Activated T-cell treated with anti-CD3 and anti-CD28 coated beads, Interleukin-2, amount 50 U/mL, for 24 hours (primary cell): Measurements from ENCODE around the gene GRIP2.

Experiments
- DNase-seq: peaks from one replicate; pipeline ENCODE4 v3.0.0-alpha.2; 2020
- H3K27ac Mint-ChIP-seq: 2 replicates; pipeline ENCODE4 v1.8.0; 2020; ENCODE audit warnings: mild to moderate bottlenecking, mixed read lengths
- H3K27me3 Mint-ChIP-seq: 2 replicates; pipeline ENCODE4 v1.8.0; 2020; ENCODE audit warnings: mixed read lengths
- H3K36me3 Mint-ChIP-seq: 2 replicates; pipeline ENCODE4 v1.8.0; 2020; ENCODE audit warnings: low read depth, mixed read lengths
- H3K4me1 Mint-ChIP-seq: 2 replicates; pipeline ENCODE4 v1.8.0; 2020; ENCODE audit warnings: low read depth, mixed read lengths
- H3K4me3 Mint-ChIP-seq: 2 replicates; pipeline ENCODE4 v1.8.0; 2020; ENCODE audit warnings: mild to moderate bottlenecking, moderate library complexity, mixed read lengths
- H3K9me3 Mint-ChIP-seq: 2 replicates; pipeline ENCODE4 v1.8.0; 2020; ENCODE audit warnings: mixed read lengths

GRIP2 gene

DNA sequence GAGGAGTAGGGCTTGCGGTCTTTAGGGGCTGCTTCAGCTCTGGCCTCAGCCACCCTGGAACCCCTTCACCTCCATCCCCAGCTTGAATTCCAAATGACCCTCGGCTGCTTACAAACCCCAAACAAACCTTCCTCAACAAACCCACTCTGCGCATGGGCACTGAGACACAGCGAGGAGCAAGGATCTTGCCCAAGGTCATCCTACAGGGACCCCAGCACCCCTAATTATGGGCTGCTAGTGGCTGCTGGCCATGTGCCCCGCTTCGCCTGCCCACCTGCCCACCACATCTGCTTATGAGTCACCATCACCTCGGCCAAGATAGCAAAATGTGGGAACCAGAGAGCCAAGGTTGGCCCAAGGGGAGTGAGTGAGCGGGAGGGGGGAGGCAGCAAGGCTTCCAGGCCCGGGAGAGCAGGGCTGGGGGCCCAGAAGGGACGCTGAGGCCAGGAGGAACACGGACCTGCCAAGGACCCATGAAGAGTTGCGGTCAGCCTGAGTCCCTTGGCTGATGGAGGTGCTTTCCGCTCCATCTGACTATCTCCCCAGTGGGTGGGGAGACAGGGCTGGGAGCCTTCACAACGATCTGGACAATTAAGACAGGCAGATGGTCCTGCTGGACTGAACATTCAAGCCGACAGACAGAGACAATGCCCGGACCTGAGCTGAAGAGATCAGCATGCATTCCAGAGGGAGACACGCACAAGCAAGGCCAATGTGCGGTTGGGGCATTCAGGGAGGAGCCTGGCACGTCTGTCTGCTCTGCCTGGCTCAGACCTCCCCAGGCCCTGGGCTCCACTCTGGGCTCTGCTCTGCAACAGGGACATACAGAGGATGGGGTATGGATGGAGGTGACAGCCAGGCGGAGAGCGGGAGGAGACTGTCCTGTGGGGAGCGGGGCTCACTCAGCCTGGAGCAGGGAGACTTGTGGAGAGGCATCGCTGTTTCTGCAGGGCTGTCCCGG is 10.8 kb upstream of the GRIP2 start:
- Mint-ChIP-seq H3K9me3 (no peaks in the 10 kb centered on the region), H3K4me1 (peaks cover 3% of the 10 kb centered on the region), H3K27ac (no peak overlapping the region), H3K4me3 (no peak overlapping the region), H3K36me3 (no peaks in the 10 kb centered on the region), H3K27me3 (peaks cover 79% of the 10 kb centered on the region)
- no peak for DNase-seq

DNA sequence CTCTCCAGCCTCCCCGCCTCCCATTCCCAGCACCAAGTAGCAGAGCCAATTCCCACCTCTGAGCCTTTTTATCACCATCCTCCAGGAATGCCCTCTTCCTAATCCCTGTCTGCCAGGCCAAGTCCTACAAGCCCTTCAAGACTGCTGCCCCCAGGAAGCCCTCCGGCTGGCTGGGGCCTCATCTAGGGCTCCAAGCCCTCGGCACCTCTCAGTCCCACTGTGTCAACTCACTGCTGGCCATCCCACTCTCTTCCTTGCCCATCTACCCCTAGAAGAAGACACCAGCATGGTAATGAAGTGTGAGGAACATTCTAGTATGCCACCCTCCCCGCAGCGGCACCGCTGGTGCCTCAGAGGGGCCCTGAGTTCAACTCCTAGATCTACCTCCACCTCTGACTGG is 10.0 kb upstream of the GRIP2 start:
- no peak overlapping the region for H3K27ac Mint-ChIP-seq
- no peak for DNase-seq
- no peaks in the 10 kb centered on the region for H3K9me3 Mint-ChIP-seq
- H3K4me3 Mint-ChIP-seq, result no peak overlapping the region
- H3K4me1 Mint-ChIP-seq, result no peaks in the 10 kb centered on the region
- peaks cover 73% of the 10 kb centered on the region for H3K27me3 Mint-ChIP-seq
- H3K36me3 Mint-ChIP-seq, result no peaks in the 10 kb centered on the region

- H3K4me1 Mint-ChIP-seq, result no peaks in the 10 kb centered on the region
- no peaks in the 10 kb centered on the region for H3K36me3 Mint-ChIP-seq
- no peaks in the 10 kb centered on the region for H3K9me3 Mint-ChIP-seq
- peaks cover 65% of the 10 kb centered on the region for H3K27me3 Mint-ChIP-seq
- DNase-seq, result no peak
- no peak overlapping the region for H3K27ac Mint-ChIP-seq
- H3K4me3 Mint-ChIP-seq, result no peak overlapping the region
Observed at GRCh38 chr3:14549256-14549919, 9.2 kb upstream of the GRIP2 start.

DNA sequence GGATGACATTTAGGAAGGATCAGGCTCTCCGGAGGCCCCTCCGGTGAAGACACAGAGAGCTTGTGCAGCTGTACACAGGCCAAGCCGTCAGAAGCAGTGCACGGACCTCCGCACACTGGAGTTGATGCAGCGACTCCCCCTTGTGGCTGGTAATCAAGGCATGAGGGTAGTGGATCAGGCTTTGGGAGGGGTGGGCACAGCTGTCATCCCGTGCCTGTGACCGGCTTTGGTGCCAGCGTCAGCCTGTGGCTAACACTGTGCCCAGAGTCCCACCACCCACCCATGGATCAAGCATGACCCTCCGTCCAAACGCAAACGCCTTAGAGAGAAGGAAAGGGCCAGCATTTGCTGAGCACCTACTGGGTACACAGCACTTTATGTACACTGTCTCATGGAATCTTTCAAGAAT is 8.2 kb upstream of the GRIP2 start:
- no peaks in the 10 kb centered on the region for H3K9me3 Mint-ChIP-seq
- no peaks in the 10 kb centered on the region for H3K36me3 Mint-ChIP-seq
- H3K27me3 Mint-ChIP-seq, result peaks cover 54% of the 10 kb centered on the region
- peak; percentile 49 for DNase-seq
- H3K4me3 Mint-ChIP-seq, result no peak overlapping the region
- H3K4me1 Mint-ChIP-seq, result no peaks in the 10 kb centered on the region
- no peak overlapping the region for H3K27ac Mint-ChIP-seq

- Mint-ChIP-seq H3K27me3 (peaks cover 49% of the 10 kb centered on the region), H3K4me3 (no peak overlapping the region), H3K36me3 (no peaks in the 10 kb centered on the region), H3K4me1 (no peaks in the 10 kb centered on the region), H3K27ac (no peak overlapping the region), H3K9me3 (no peaks in the 10 kb centered on the region)
- no peak for DNase-seq
Observed at GRCh38 chr3:14547693-14548092, 7.6 kb upstream of the GRIP2 start.

GRCh38 chr3:14546041-14546440 is 5.9 kb upstream of the GRIP2 start:
- Mint-ChIP-seq H3K27ac (no peak overlapping the region), H3K4me1 (no peaks in the 10 kb centered on the region), H3K4me3 (no peak overlapping the region), H3K36me3 (no peaks in the 10 kb centered on the region), H3K27me3 (peaks cover 34% of the 10 kb centered on the region), H3K9me3 (no peaks in the 10 kb centered on the region)
- DNase-seq, result no peak

DNA sequence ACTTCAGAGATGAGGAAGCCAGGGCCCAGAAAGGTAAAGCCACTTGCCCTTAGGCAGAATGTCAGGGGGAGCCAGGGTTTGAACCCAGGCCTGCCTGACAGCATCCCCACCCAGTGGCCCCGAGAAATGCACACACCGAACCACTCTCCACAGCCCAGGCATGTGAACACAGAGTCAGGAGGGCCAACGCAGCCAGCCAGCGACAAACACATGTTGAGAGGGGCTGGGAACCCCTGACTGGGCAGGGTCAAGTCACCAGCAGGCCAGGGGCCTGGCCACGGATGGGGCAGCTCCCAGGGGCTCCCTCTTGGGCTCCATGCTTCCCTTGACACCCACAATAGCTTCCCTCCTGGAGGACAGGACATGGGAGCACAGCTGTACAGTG is 5.1 kb upstream of the GRIP2 start:
- H3K9me3 Mint-ChIP-seq, result no peaks in the 10 kb centered on the region
- H3K27me3 Mint-ChIP-seq, result peaks cover 30% of the 10 kb centered on the region

GRCh38 chr3:14544282-14545250 is 4.4 kb upstream of the GRIP2 start:
- Mint-ChIP-seq H3K4me3 (no peak overlapping the region), H3K9me3 (no peaks in the 10 kb centered on the region), H3K4me1 (no peaks in the 10 kb centered on the region), H3K27ac (no peak overlapping the region), H3K27me3 (peaks cover 28% of the 10 kb centered on the region), H3K36me3 (no peaks in the 10 kb centered on the region)
- DNase-seq, result no peak

More for the DNA sequence above, 5.1 kb upstream of the GRIP2 start:
- Mint-ChIP-seq H3K27ac (no peak overlapping the region), H3K36me3 (no peaks in the 10 kb centered on the region), H3K4me1 (no peaks in the 10 kb centered on the region), H3K4me3 (no peak overlapping the region)
- DNase-seq, result no peak

- H3K36me3 Mint-ChIP-seq, result no peaks in the 10 kb centered on the region
- no peaks in the 10 kb centered on the region for H3K4me1 Mint-ChIP-seq
- peaks cover 17% of the 10 kb centered on the region for H3K27me3 Mint-ChIP-seq
- no peak overlapping the region for H3K27ac Mint-ChIP-seq
- DNase-seq, result no peak
- no peak overlapping the region for H3K4me3 Mint-ChIP-seq
- H3K9me3 Mint-ChIP-seq, result no peaks in the 10 kb centered on the region
Observed at GRCh38 chr3:14543446-14543845, 3.3 kb upstream of the GRIP2 start.

- Mint-ChIP-seq H3K4me1 (no peaks in the 10 kb centered on the region), H3K9me3 (no peaks in the 10 kb centered on the region), H3K27me3 (peaks cover 12% of the 10 kb centered on the region), H3K36me3 (no peaks in the 10 kb centered on the region), H3K4me3 (no peak overlapping the region), H3K27ac (no peak overlapping the region)
- no peak for DNase-seq
Observed at GRCh38 chr3:14542656-14543055, 2.5 kb upstream of the GRIP2 start.

DNA sequence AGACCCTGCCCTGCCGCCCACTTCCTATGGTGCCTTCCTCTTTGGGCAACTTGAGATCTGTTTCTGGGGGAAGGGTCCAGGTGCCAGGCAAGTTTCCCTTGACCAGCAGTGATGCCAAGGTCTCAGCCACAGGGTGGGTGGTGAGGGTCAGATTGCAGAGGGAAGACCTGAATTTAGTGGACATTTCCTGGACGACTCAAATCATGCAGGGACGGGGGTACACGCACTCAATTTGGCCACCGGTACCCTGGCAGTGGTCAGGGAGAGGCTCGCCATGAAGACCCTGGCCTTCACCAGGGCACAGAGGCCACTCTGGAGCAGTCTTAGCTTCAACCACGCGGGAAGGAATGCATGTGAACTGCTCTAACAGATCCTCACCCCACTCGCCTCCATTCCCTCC is 1.5 kb upstream of the GRIP2 start:
- no peaks in the 10 kb centered on the region for H3K9me3 Mint-ChIP-seq
- no peaks in the 10 kb centered on the region for H3K4me1 Mint-ChIP-seq
- H3K27me3 Mint-ChIP-seq, result peaks cover 6% of the 10 kb centered on the region
- no peak for DNase-seq
- H3K36me3 Mint-ChIP-seq, result no peaks in the 10 kb centered on the region
- H3K27ac Mint-ChIP-seq, result no peak overlapping the region
- no peak overlapping the region for H3K4me3 Mint-ChIP-seq

GRCh38 chr3:14540821-14541385 is 761 bp upstream of the GRIP2 start:
- no peak for DNase-seq
- Mint-ChIP-seq H3K4me1 (no peaks in the 10 kb centered on the region), H3K27ac (no peak overlapping the region), H3K9me3 (no peaks in the 10 kb centered on the region), H3K4me3 (no peak overlapping the region), H3K27me3 (no peaks in the 10 kb centered on the region), H3K36me3 (no peaks in the 10 kb centered on the region)

DNA sequence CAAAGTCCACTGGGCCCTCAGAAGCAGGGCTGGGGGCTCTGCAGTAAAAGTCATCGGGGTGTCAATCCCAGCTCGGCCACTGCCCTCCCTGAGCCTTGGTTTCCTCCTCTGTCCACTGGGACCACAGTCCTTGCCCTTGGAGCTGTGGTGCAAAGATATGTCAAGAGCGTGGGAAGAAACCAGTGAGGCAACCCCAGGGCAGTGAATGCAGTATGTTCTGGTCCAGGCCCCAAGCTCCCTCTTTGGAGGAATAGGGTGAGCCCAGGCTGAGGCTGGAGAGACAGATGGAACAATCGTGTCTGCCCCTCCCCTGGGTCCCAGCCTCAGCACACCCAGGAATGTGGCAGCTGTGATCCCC is 779 bp downstream of the GRIP2 start:
- H3K4me3 Mint-ChIP-seq, result no peak overlapping the region

DNA sequence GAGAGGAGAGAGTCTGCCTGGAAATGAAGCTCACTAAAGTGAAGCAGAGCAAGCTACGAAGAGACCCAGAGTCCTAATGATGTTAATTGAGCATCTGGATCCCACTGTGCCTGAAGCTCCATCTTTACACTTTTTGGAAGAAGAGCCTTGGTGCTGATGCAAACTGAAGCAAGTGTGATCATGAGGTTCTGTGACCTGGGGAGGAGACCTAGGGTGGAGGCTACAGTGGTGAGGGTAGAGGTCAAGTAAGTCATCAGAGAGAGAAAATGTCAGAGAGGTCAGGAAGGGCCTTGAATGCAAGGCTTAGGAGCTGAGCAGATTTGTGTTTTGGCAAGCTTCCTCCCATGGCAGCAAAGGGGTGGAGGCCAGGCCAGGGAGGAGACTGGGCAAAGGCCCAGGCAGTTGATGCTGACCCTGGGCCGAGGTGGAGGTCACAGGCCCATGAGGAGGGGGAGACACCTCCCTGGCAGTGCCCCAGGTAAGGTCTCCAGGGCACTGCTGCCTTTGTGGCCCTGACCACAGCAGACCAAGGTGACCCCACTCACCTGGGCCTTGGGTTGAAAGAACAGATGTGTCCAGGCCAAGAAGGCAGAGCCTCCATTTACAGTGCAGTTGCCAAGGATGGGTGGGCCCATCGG is 1.6 kb downstream of the GRIP2 start:
- Mint-ChIP-seq H3K27me3 (no peaks in the 10 kb centered on the region), H3K36me3 (no peaks in the 10 kb centered on the region), H3K27ac (no peak overlapping the region), H3K4me1 (no peaks in the 10 kb centered on the region), H3K9me3 (no peaks in the 10 kb centered on the region), H3K4me3 (no peak overlapping the region)
- DNase-seq, result no peak

More for the DNA sequence above, 779 bp downstream of the GRIP2 start:
- no peak for DNase-seq
- H3K27ac Mint-ChIP-seq, result no peak overlapping the region
- H3K36me3 Mint-ChIP-seq, result no peaks in the 10 kb centered on the region
- no peaks in the 10 kb centered on the region for H3K4me1 Mint-ChIP-seq
- H3K27me3 Mint-ChIP-seq, result no peaks in the 10 kb centered on the region
- H3K9me3 Mint-ChIP-seq, result no peaks in the 10 kb centered on the region
